Thyroid gland (tissue), 4 donors: ENCODE results near the gene CAP1.

Experiments
- POLR2A ChIP-seq, 2 donors: fragments of 450-650 bp; IDR thresholded peaks; one replicate each; pipeline ENCODE4 v1.6.1; 2017; ENCODE audit warnings: antibody characterized with exemption in 2 of 2, mild to moderate bottlenecking in 2 of 2, moderate library complexity in 1 of 2
- TF ChIP-seq, protein P1 (sequence below), 6 experiments: fragments of 200-600 bp in 3 of 6; fragments of 450-650 bp in 3 of 6; sonication (generic) in 3 of 6; IDR thresholded peaks; one replicate each; pipeline ENCODE4 v1.5.1; 2016 to 2019; ENCODE audit warnings: antibody characterized with exemption in 6 of 6, mild to moderate bottlenecking in 2 of 6, inconsistent platforms in 1 of 6, moderate library complexity in 1 of 6

DNA sequence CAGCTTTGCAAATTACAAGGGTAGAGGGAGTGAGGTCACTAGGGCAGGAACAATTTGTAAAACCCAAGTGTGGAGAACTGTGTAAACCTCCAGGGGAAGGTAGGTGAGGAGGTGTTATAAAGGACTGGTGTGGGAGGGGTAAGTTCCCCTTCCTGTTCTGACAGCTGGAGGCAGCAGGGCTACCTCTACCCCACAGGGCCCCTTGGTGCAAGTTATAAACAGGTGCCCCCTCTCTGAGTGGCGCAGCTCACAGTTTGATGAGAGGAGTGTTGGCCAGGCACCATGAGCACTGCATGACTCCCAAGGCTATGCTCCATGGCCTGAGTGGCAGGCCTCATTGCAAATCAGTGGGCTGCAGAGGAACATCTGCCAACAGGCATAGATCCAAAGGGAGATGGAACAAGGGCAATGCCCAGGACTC, 44.5 kb upstream of the CAP1 start:
- TF ChIP-seq, protein P1, sequence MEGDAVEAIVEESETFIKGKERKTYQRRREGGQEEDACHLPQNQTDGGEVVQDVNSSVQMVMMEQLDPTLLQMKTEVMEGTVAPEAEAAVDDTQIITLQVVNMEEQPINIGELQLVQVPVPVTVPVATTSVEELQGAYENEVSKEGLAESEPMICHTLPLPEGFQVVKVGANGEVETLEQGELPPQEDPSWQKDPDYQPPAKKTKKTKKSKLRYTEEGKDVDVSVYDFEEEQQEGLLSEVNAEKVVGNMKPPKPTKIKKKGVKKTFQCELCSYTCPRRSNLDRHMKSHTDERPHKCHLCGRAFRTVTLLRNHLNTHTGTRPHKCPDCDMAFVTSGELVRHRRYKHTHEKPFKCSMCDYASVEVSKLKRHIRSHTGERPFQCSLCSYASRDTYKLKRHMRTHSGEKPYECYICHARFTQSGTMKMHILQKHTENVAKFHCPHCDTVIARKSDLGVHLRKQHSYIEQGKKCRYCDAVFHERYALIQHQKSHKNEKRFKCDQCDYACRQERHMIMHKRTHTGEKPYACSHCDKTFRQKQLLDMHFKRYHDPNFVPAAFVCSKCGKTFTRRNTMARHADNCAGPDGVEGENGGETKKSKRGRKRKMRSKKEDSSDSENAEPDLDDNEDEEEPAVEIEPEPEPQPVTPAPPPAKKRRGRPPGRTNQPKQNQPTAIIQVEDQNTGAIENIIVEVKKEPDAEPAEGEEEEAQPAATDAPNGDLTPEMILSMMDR (IDR thresholded peaks at IDR 0.05) = no peak
- no peak for TF ChIP-seq POLR2A (IDR thresholded peaks at IDR 0.05)
